Stimulated activated CD4-positive, alpha-beta T cell treated with anti-CD3 and anti-CD28 coated beads, Interleukin-1b, Interleukin-23, amount 100 ng/mL, for 1 hour (primary cell): Measurements from ENCODE around the gene CARMIL3.
"Not testable (repeated sequence)": the region's sequence is repeated elsewhere in the genome, so short reads cannot be mapped to it uniquely, and the experiment has no call there.

Source experiments
- DNase-seq, 2 donors: peaks; one replicate each; pipeline ENCODE4 v3.0.0-alpha.2; 2020; ENCODE audit warnings: low read depth in 2 of 2

The CARMIL3 gene

DNA sequence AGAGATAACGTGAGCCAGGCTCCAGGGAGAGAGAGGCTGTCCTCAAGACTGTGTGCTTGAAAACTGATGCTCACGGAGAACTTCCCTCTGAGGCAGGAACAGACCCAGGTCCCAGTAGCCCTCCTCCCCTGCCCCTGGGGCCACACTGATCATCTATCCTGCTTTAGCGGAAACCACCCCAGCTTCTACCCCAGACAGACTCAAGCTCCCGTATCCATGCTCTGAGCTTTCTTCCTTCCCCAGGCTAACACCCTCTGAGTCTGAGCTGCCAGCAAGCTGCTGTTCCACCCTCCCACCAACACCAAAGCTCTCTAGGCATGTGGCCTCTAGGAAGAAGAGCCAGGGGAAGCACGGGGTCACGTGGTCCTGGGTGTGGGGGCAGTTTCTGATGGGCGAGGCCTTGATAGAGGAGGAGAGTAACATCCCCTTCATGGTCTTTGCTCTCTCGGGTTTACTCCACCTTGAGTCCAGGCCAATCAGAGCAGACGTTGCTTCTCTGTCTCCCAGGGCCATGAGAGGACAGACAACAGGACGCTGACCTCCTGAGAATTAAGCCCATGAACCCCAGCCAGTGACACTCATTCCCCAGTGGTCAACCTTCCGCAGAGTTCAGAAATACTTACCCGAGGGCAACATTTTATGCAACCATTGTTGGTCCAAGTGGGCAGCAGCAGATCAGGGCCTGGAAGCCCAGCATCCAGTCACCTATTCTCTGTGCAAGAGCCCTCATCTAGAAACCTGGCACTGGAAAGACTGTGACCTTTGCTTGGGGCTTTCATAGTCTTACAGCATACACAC, 43.7 kb downstream of the CARMIL3 start:
- peak in 1 of 2 donors; percentile 39 for DNase-seq

DNA sequence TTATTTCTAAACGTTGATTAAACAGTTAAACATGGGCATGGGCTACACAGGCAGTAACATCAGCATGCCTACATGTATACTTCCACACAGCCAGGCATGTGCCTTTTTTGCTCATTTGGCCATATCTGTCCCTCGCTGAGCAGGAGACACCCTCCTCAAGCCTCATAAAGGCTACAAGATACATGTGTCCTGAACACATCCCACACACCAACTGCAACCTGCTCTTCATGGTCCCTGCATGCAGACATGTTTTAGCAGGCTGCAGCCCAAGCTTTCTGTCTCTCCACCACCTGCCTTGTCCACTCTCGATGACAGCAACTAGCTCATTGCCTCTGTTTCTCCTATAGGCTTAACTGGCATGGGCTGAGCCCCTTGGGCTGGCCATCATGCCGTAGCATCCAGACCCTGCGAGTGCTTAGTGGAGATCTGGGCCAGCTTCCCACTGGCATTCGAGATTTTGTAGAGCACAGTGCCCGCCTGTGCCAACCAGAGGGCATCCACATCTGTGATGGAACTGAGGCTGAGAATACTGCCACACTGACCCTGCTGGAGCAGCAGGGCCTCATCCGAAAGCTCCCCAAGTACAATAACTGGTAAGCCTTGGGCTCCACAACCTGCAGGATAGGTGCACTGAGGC, 44.9 kb downstream of the CARMIL3 start:
- DNase-seq, result no peak

DNA sequence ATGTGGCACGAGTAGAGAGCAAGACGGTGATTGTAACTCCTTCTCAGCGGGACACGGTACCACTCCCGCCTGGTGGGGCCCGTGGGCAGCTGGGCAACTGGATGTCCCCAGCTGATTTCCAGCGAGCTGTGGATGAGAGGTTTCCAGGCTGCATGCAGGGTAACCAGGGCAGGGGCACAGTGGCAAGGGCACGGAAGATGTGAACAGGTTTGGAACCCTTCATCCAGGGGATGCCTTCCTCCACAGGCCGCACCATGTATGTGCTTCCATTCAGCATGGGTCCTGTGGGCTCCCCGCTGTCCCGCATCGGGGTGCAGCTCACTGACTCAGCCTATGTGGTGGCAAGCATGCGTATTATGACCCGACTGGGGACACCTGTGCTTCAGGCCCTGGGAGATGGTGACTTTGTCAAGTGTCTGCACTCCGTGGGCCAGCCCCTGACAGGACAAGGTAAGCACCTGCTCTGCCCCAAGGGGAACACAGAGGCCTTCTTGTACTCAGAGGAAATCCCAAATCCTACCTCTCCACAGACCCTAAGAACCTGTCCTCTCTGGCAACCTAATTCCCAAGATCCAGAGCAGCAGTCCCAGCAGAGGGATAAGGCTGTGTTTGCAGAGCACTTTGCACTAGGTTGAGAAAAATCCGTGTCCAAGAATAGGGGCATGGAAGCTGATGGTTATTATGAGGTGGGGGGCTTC, 46.6 kb downstream of the CARMIL3 start:
- no peak for DNase-seq

DNA sequence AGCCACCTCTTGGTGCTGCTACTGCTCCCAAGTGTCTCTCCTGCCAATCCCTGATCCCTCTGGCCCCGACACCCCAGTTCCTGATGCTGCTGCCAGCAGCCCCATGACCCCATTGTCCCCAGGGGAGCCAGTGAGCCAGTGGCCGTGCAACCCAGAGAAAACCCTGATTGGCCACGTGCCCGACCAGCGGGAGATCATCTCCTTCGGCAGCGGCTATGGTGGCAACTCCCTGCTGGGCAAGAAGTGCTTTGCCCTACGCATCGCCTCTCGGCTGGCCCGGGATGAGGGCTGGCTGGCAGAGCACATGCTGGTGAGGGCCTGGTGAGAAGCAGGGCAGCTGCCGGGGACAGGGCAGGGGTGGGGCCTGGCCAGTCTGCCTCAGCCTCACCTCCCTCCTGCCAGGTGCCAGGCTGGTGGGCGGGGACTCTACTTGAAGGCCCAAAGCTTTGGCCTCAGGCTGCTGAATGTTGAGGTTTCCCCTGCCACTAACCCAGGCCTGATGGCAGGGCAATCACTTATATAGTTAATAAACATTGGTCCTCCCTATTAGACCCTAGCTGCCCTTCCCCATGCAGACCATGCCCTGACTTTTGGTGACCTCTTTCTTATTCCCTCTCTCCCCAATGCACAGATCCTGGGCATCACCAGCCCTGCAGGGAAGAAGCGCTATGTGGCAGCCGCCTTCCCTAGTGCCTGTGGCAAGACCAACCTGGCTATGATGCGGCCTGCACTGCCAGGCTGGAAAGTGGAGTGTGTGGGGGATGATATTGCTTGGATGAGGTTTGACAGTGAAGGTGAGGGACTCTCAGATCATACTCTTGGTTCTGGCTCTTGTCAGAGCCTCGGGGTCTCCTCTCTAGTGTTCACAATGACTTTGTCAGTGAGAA, 47.4 kb downstream of the CARMIL3 start:
- no peak for DNase-seq

DNA sequence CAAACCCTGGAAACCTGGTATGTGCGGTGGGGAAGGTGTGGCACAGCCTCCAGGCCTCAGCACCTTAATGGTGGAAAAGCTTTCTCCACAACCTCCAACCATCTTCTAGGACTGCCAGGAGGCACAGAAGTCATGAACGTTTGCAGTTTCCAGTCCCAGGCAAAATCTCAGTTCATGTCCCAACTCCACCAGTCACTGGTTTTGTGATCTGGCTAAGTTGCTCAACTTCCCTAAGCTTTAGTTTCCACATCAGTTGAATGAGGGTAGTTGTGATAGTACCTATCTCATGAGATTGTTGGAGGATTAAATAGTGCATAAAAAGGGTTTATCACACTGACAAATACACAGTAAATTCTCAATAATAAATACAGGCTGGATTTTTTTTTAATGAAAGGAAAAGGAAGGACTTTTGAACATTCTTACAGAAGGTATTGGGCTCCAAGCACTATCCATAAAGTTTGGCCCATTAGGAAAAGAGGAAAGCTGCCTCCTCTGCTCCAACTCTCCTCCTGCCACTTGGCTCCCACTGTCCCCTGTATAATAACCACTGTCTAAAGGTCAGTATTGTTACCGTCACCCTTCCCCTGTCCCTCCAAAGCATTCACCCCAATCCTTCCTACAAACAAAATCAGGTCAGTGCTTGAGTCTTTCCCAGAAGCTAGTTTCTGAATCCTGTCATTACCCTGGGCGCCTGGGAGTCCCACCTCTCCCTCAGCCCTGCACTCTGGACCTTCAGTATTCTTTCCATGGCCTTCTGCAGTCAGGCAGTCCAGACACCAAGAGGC, 48.6 kb downstream of the CARMIL3 start:
- no peak for DNase-seq

DNA sequence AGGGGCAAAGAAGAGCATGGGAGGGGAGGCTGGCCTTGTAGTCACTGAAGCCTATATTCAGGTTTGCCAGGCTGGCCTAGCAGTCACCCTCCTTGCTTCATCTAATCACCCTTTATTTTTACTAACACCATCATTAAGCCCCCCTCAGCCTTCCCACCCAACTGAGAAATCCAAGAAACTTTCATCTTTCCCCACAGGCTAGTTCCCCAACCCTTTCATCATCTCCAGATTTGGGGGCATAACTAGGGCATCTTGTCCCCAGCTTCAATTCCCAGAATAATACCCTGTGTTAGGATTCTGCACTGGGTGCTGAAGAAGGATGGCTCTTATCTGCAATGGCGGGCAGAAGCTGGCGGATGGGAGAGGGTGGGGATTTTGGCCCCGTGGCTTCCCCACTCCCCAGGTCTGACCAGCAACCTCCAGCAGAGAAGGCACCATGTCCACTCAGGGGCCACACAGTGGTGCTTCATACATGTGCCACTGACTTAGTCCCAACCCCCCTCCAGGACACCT, 49.2 kb downstream of the CARMIL3 start:
- DNase-seq, result no peak

DNA sequence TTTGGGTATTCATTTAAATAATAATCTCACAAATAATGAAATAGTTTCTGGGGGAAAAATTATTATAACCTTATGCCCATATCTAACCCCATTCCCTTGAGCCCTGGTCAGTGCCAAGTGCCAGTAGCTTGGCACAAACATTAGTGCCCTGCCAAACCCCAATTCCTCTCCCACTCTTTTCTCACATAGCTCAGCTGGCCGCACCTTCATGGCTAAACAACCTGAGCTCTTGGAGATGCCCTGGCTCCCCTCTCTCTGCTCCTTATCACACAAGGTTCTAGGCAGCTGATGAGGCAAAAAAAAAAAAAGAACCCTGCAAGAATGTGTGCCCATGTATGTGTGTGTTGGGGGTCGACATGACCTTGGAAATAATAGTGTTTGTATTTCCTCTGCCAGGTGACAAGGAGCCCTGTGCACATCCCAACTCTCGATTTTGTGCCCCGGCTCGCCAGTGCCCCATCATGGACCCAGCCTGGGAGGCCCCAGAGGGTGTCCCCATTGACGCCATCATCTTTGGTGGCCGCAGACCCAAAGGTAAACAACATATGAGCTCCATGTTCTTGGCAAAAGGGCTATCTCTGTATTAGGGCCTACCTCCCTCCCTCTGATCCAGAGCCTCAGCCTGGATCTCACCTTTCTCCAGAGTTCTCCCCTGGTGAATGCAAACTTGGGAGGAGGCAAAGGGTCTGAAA, 50.7 kb downstream of the CARMIL3 start:
- DNase-seq, result no peak

DNA sequence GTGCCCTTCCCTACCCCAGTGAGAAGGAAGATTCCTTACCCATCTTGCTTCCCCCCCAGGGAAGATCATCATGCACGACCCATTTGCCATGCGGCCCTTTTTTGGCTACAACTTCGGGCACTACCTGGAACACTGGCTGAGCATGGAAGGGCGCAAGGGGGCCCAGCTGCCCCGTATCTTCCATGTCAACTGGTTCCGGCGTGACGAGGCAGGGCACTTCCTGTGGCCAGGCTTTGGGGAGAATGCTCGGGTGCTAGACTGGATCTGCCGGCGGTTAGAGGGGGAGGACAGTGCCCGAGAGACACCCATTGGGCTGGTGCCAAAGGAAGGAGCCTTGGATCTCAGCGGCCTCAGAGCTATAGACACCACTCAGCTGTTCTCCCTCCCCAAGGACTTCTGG, 51.6 kb downstream of the CARMIL3 start:
- no peak for DNase-seq

DNA sequence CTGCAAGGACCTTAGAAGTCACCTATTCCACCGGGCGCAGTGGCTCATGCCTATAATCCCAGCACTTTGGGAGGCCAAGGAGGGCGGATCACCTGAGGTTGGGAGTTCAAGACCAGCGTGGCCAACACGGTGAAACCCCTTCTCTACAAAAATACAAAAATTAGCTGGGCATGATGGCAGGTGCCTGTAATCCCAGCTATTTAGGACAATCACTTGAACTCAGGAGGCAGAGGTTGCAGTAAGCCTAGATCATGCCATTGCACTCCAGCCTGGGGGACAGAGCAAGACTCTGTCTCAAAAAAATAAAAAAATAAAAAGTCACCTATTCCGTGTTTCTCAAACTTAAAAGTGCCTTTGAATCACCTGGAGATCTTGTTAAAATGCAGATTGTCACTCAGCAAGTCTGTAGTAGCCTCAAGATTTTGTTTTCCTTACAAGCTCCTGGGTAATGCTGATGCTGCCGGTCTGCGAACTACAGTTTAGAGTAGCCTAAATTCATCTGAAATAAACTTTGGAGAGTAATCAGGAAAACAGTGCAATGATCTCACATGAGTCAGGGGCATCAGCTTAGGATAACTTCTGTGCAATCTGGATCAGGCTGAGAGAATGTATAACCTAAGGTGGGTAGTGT, 53.9 kb downstream of the CARMIL3 start:
- DNase-seq, result not testable (repeated sequence)

DNA sequence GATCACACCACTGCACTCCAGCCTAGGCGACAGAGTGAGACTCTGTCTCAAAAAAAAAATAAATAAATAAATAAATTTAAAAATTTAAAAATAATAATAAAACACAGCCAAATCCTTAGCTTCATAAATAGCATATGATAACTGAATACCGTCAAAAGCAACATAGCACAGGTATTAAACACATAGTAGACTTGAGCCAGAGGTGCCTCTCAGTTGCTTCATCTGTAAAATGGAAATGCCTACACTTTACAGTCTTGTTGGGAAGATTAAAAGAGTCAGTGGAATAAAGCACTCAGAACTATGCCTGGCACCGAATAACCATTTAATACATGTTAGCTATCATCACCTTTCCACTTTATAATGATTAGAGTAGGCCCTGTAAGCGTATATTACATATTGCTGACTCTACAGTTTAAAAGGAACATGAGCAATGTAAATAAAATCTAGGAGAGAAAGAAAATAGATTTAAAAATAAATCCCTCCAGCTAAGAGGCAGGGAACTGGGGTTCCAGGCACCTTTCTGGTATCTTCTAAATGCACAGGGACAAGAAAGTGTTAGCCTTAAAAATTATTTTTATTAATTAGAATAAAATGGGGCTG, 55.0 kb downstream of the CARMIL3 start:
- DNase-seq, result no peak

DNA sequence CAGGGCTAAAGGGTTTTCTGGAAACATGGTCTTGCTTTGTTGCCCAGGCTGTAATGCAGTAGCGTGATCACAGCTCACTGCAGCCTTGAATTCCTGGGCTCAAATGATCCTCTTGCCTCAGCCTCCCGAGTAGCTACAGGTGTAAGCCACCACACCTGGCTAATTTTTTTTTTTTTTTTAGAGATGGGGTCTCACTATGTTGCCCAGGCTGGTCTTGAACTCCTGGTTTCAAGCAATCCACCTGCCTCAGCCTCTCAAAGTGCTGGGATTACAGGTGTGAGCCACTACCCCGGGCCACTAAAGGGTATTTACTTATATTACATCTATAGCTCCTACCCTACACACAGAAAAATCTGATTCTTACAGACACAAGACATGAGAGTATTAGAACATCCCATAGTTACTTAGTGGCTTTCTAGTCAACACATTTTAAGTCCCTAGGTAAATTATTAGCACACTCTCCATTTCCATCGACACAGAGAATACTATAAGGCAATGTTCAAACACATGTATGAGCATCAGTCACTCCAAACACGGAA, 56.6 kb downstream of the CARMIL3 start:
- DNase-seq, result no peak

DNA sequence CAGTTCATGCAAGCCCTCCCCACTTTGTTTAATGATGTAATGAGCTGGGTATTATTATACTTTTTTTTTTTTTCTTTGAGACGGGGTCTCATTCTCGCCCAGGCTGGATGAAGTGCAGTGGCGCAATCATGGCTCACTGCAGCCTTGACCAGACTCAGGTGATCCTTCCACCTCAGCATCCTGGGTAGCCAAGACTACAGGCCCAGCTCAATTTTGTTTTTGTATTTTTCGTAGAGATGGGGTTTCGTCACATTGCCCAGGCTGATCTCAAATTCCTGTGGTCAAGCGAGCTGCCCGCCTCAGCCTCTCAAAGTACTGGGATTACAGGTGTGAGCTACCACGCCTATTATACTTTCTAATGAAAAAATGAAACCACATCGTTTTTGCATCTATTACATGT, 58.3 kb downstream of the CARMIL3 start:
- DNase-seq, result no peak

DNA sequence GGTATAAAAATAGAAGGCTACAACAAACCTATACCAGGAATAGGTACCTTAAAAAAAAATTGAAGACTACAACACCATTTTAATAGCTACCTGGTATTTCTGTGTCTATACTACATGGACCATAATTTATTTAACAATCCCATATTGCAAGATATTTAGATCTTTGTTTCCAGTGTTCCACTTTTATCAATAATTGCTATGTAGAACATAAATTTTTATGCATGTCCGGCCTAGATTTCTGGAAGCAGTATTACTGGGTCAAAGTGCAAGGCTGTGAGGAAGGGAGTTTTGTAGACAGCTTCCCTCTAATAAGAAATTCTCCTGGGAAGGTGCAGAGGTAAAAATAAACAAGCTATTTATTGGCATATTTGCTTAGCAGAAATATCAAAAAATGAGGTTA, 58.7 kb downstream of the CARMIL3 start:
- DNase-seq, result no peak

DNA sequence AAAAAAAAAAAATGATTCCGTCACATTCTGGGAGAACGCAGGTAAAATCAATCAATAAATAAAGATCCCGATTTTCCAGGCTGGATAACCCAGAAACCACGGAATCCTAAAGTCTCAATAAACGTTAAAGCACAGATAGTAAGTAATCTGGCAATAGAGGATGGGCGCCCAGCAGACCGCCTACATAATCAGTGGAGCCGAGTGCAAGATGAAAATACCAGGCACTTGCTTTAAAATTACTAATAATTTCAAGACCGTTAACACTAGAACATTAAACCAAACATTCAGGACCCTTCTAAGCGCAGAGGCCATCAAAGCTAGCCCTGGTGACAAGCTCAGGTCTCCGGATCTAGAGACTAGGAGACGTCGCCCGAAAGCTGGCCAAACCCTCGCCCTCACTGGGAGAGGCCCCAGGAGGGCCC, 61.6 kb downstream of the CARMIL3 start:
- no peak for DNase-seq

DNA sequence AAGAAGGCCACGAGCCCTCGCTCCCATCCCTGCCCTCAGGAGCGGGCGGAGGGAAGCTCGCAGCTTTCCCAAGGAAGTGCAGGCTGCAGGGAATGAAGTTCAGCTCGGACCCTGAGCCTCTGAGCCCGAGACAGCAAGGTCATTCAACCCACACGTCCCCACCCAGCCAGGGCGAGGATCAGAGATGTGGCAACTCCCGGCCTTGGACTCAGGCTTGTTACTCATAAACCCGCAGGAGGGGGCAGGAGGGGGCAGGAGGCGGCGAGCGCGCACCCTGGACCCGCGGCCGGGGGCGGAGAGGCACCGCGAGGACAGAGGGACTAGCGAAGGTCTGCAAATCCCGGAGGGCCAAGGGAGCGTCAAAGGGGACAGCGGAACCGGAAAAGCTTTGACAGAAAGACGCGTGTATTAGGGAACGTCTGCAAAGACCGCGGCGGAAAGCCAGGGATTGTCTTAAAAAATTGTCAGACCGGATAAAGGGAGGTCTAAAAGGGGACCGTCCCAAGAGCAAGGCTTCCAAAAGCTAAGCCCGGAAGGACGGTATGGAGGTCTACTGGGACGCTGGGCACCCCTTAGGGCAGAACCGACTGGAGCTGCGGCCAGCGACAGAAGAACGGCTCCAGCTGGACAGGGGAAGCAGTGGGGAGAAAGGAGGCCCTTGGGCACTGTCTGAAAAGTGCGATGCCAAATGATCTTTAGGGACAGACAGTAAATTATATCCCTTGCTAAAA, 62.2 kb downstream of the CARMIL3 start:
- peak; percentile 40 to 42 for DNase-seq

DNA sequence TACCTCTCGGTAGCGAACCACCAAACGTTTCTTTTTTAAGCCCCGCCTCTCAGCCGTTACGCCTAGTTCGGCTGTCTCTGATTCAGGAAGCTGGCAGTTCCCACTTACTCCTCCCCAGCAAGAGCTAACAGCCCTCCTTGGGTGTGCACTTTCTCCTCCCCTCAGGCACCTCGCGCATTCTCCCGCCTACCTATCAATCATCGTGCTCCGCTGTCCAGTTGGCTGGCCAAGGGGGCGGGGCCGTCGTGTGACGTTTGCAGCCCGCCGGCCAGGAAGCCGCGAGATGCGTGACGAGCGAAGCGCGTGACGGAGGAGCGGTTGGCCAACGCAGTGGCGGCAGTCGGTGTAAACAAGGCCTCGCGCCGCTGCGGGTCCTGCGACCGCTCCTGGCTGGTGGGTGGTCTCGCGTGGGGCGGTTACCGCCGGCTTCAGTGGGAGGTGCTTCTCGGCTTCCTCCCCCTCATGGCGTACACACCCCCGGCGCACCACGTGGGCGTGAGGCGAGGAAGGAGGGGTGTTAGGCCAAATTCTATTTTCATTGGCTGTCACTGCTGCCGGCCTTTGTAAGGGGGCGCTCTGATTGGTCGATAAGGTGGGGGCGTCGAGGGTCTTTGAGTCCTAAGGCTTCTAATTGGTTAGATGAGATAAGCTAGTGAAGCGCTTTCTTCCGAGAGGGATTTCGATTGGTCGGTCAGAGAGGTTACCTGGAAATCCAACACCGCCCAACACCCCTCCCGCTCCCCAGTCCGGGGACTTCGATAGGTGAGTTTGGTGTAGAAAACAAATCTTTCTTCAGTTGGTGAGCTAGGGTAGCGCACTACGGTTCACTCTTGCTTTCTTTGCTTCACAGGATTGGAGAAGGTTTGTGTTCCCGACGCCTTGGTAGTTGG, 63.0 kb downstream of the CARMIL3 start, which contains the start of the genes DCAF11 and NRL:
TSS of gene DCAF11 (plus strand) at position 246 of the 890 bp plus-strand sequence. CDS start 818 bp downstream, outside the sequence.
TSS of gene NRL (minus strand) at position 418 of the 890 bp plus-strand sequence. CDS start 32,101 bp downstream, outside the sequence.
- DNase-seq, result peak; percentile 95
